GM12801 (cell line): ENCODE measurements around the gene DDB1.

Experiments used
- TF ChIP-seq, protein P1 (sequence below): IDR thresholded peaks from one replicate; pipeline ENCODE4 v1.5.1; 2011; ENCODE audit warnings: control low read depth; ENCODE audit not compliant: insufficient read length; ENCODE audit errors: extremely low read depth

The DDB1 gene

DNA sequence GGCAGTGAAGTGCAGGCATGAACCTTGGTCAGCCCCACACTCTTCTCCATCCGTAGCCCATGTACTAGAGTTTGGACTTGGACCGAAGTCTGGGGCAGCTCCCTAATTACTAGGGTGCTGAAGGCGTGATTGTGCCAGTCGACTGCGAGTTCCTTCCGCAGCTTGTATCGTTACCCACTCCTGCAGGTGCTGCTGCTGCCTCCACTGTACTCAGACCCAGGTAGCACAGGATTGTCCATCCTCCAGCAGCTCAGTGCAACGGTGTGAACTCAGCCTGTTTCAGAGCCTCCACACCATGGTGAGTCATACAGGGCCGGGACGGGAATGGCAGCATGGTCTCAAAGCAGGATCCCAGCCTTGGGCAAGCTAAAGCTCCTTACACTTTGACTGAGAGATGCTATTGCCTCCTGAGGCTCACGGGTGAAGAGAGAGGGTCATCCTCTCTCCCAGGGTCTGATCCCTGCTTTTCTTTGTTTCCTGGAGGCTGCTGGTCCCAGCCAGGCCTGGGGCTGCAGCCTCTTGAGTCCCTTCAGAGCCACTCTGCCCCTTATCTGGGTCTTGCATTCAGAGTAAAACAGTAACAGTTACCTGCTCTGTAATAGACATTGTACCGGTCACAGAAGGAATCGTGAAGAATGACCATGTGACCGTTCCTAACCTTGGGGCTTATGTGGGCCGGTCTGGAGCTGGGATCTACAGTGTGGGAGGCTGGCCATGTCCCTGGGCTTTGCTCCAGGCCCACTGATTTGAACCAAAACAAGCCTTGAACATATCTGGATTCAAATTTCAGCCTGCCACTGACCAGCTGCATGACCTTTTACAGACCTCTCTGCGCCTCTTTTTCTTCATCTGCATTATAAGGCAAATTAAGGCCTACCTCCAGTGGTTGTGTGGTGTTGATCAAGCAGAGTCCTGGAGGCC, 1.8 kb upstream of the DDB1 start:
- TF ChIP-seq, protein P1, sequence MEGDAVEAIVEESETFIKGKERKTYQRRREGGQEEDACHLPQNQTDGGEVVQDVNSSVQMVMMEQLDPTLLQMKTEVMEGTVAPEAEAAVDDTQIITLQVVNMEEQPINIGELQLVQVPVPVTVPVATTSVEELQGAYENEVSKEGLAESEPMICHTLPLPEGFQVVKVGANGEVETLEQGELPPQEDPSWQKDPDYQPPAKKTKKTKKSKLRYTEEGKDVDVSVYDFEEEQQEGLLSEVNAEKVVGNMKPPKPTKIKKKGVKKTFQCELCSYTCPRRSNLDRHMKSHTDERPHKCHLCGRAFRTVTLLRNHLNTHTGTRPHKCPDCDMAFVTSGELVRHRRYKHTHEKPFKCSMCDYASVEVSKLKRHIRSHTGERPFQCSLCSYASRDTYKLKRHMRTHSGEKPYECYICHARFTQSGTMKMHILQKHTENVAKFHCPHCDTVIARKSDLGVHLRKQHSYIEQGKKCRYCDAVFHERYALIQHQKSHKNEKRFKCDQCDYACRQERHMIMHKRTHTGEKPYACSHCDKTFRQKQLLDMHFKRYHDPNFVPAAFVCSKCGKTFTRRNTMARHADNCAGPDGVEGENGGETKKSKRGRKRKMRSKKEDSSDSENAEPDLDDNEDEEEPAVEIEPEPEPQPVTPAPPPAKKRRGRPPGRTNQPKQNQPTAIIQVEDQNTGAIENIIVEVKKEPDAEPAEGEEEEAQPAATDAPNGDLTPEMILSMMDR = no peak

DNA sequence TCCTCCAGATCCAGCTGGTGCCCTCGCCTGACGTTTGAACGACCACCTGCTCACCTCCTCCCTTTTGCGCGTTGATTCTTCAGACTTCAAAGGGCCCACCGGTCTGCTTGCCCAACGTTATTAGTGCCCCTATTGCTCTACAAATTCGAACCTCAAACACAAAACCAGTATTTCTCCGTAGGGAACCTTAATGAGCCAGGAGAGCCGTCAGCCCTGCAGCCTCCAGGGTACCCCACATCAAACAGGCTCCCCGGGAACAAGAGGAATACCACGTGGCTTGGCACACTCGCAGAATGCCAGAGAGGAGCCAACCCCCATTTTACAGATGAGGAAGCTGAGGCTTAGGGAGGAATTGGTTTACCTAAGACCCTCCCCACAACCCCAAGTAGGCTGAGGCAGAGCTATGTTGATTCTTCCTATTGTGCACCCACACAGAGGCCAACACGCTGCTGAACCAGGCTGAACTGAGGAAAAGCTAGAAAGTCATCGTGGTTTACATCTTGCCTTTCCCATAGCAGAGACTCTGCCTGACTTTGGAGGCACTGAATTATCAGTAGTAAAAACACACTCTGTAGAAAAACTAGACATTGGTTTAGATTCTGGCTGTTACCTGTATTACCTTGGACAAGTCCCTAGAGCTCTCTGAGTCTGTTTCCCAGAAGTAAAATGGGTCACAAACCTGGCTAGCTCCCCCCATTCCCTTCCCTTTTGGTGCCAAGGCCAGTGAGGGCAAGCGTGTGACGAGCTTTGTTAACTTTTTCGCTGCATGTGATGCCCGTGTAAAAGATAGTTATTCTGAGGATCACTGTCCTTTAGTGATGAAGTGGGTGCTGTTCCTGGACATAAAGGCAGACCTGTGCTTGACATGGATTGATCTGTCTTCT, 887 bp upstream of the DDB1 start:
- TF ChIP-seq, protein P1 = no peak

DNA sequence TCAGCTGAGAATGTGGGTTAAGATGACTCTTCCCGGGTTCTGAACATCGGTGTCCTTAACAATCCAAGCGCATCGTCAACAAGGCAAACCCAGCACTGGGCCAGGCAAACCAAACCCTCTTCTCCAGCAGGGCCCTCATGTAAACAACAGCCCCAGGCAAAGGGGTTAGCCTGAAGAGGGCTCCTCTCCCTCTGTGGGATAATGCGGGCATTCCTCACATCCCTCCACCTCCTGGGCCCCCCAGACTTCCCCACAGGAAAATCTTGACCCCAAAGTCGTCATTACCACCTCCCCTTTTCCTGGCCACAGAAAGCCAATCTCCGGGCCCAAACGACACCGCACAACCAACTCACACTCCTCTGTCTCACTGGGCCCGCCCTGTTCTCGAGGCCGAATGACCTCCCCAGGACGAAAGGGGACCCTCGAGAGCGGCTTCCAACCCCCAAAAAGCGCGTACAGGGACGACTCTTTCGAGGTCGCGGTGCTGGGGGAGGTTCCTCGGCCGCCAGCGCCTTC, 566 bp downstream of the DDB1 start:
- TF ChIP-seq, protein P1 = no peak

DNA sequence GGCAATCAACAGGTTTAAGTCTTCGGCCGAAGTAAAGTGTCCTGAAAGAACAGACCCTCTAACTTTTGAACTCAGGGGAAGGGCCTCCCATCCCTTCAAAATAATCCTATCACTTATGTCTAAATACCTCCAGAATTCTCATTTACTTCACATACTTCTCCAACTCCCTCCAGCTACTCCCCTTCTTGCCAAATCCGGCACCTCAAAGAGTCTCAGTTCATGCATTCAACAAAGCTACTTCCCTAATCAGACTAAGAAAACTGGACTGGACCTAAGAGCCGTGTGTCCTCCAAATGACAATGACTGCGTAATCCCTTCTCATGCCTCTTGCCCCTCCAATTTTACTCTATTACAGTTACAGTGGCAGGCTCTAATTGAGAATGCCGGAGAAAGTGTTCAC, 1.3 kb downstream of the DDB1 start:
- TF ChIP-seq, protein P1 = no peak

DNA sequence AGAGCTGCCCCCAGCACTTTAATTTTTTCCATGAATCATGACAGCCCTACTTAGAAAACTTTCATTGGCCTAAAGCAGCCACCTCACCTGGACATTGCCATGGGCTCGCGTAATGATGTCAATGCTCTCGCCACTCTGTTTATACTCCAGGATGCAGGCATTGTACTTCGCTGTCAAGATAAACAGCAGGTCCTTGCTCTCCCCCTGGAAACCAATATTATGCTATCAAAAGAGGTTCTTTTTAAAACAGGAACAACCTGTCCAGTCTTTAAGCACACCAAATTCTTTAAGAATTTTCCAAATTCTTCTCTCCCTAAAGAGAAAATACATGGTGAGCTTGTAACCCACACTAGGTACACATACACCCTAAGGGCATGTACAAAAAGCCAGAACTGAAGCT, 3.0 kb downstream of the DDB1 start:
- TF ChIP-seq, protein P1 = no peak

DNA sequence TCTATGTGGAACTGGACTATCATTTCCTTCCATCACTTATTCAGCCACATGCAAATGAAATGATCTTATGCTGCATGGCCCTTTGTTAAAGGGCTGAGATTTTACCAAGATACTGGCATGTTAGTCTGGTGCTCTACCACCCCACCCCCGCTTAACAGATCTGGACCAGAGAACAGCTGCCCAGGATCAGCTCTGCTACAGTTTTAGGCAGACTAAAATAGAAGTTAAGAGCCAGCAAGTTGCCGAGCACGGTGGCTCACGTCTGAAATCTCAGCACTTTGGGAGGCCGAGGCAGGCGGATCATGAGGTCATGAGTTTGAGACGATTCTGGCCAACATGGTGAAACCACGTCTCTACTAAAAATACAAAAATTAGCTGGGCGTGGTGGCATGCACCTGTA, 4.6 kb downstream of the DDB1 start:
- TF ChIP-seq, protein P1 = no peak

DNA sequence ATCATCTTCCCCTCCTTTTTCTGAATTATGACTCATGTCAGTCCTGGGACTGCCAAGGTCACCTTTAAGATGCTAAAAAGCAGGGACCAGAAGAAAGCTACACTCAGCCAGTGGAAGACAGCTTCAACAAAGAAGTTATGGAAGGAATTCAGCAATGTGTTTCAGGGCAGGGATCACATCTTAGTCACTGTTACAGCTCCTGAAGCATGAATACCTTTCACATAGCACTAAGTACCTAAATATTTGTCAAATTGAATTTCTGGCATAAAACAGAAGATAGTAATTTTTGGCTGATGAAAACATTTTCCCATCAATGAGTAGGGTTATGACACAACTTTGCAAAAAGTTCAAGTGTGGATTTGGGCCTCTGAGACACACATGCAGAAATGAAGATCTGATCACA, 5.2 kb downstream of the DDB1 start:
- TF ChIP-seq, protein P1 = no peak
